ENCODE results near the gene DCDC2.
"Not testable (repeated sequence)": the region's sequence is repeated elsewhere in the genome, so short reads cannot be mapped to it uniquely, and the experiment has no call there.

Gene DCDC2

GRCh38 chr6:24378473-24379097, 20.7 kb upstream of the DCDC2 start:
- DNase-seq, result no peak

GRCh38 chr6:24376871-24377270, 19.0 kb upstream of the DCDC2 start:
- DNase-seq, result no peak

DNA sequence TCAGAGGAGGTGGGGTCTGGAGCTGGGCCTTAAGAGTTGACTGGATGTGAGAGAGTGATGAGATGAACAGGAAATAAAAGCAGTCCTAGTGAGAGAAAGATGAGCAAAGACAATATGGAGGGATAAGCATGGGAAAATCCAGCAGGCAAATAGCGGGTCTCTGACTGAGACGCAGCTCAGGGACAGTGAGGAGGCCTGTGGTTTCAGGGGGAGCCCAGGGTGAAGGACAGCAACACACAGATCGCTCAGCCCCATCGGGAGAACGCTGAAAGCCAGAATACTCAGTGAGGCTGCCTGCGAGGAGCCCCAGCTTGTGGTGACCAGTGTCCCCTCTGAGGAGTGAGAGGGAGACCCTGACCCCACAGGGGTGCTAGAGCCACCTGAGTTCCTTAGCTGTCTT, 16.8 kb upstream of the DCDC2 start:
- no peak for DNase-seq

GRCh38 chr6:24365103-24365633, 7.3 kb upstream of the DCDC2 start:
- DNase-seq, result not testable (repeated sequence)

- not testable (repeated sequence) for DNase-seq
Measured at GRCh38 chr6:24362363-24362762, 4.5 kb upstream of the DCDC2 start.

- peak; percentile 91 for DNase-seq
Measured at GRCh38 chr6:24359640-24360454, 2.0 kb upstream of the DCDC2 start.

DNA sequence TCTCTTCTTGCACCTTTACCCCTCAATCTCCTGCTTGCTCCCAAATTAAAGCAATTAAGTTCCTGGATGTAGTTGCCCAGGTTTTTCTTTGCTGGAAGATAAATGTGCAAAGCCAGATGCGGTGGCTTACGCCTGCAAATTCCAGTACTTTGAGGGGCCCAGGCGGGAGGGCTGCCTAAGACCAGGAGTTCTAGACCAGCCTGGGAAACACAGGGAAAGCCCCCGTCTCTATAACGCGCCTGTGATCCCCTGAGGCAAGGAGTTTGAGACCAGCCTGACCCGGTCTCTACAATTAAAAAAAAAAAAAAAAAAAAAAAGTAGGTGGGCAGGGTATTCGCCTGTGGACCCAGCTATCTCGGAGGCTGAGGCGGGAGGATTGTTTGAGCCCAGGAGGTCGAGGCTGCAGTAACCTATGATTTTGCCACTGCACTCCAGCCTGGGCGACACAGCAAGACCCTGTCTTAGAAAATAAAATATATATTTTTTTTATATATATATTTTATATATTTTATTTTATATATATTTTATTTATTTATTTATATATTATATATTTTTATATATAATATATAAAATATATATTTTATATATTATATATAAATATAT, 461 bp upstream of the DCDC2 start:
- no peak for DNase-seq

DNA sequence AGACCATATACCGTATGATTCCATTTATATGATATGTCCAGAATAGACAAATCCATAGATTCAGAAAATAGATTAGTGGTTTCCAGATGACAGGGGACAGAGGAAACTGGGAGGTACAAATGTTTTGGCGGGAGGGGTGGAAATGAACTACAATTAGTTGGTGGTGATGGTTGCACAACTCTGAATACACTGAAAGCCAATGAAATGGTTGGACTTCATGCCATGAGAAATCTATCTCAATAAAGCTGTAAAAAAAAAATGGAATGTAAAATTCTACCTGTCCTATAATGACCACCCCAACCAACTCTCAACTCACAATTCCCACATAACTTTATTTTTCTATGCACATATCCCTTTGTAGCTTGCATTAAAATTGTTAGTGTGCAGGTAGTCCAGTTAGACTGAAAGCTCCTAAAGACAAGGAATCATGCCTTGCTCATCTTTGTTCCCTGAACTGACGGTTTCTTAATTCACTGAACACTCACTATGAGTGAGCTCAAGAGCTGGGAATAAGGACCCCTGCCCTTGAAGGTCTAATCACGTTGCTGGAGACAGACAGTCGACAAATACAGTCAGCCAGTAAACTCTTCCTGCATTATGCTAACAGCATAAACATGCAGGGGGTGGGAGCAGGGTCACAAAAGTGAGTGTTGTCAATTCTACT, 1.4 kb downstream of the DCDC2 start:
- no peak for DNase-seq

DNA sequence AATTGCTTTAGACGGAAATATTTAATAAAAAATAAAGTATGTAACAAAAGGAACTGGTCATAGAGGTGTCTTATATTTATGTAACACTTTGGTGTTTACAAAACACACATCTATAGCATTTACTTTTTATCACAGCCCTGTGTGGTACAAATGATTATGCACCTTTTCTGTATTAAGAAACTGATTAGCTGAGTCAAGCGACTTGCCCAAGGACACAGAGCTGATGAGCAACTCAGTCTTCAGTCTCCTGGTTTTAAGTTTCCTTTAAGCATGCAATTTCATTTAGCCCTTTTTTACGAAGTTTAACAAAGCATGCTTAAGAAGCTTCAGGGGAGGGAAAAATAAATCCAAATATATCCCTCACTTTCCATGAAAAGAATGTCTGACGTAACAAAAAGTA, 2.5 kb downstream of the DCDC2 start:
- no peak for DNase-seq

DNA sequence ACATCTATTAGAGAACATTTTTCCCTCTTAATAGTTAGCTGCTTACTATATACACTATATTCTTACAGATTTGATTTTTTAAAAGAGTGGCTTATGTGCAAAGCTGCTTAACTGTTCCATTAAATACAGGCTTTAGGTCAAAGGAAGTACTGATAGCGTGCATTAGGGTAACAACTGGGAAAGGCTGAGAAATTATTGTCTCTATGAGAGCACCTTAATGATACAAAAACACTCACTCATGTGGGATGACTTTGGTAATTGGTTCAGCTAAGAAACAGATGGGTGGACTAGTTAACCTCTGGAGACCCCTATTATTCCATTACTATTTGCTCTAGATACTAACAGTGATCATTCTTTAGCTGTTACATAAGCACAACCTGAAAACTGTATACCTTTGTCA, 4.0 kb downstream of the DCDC2 start:
- DNase-seq, result no peak

- DNase-seq, result no peak
Measured at GRCh38 chr6:24352434-24352833, 5.4 kb downstream of the DCDC2 start.

DNA sequence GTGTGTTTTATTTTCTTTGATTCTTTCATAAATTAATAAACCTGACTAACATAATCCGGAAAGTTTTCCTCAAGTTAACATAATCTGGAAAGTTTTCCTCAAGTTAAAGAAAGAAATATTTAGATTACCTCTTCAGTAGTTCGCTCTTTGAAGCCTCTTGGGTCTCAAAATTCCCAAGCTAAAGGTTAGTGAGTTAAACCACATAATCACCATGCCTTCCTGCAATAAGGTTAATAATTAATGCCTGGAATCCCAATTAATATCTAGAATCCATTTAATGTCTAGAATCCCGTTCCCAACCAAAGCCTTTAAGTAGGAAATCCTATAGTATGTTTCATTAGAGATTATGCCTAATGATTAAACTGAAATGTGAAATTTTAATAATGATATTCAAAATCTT, 12.9 kb downstream of the DCDC2 start:
- DNase-seq, result no peak

- no peak for DNase-seq
Measured at GRCh38 chr6:24340998-24341938, 16.6 kb downstream of the DCDC2 start.

DNA sequence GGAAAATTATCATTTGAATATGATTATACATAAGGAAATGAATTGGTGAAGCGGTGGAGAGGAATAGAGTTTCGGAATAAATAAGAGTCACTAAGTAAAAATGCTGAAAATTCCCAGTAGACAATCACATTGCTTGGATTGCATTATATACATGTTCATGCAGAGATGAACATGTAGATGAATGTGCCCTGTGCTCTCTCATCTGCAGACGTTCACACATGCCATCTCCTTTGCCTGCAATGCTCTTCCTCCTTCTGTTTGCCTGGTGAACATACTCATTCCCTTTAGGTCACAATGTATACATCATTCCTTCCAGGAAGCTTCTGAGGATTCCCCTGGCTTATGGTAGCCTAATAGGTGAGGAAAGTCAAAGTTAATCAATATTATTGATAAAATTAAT, 17.9 kb downstream of the DCDC2 start:
- no peak for DNase-seq

- DNase-seq, result no peak
Measured at GRCh38 chr6:24334285-24334684, 23.6 kb downstream of the DCDC2 start.

- no peak for DNase-seq
Measured at GRCh38 chr6:24332317-24332716, 25.5 kb downstream of the DCDC2 start.

- no peak for DNase-seq
Measured at GRCh38 chr6:24330137-24330732, 27.6 kb downstream of the DCDC2 start.

- DNase-seq, result no peak
Measured at GRCh38 chr6:24329451-24329850, 28.4 kb downstream of the DCDC2 start.

- no peak for DNase-seq
Measured at GRCh38 chr6:24329022-24329421, 28.8 kb downstream of the DCDC2 start.

DNA sequence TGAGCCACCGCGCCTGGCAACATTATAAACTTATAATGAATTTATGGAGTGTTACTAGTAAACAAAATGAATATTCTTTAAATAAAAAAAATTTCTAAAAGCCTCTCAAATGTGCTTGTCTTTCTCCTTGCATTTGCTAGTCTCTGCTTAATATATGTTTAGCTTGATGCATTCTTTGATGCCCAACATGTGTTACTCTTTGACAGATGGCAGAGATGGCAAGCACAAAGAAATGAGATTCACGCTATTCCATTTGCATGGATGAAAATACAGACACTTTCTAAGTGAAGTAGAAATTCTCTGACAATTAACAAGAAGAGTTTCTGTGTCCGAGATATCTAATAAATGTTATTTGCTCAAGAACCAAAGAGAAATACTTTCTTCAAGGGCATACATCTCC, 30.1 kb downstream of the DCDC2 start:
- DNase-seq, result no peak

GRCh38 chr6:24325978-24326377, 31.9 kb downstream of the DCDC2 start:
- DNase-seq, result no peak

DNA sequence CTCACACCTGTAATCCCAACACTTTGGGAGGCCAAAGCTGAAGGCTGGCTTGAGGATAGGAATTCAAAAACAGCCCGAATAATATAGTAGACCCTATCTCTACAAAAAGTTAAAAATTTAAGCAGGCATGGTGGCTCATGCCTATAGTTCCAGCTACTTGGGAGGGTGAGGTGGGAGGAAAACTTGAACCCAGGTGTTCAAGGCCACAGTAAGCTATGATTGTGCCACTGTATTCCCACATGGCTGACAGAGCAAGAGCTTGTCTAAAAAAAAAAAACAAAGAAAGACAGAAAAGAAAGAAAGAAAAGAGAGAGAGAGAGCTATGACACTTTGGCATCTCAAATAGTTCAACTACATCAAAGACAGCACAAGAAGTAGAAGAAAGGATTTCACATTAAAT, 33.2 kb downstream of the DCDC2 start:
- no peak for DNase-seq

Data from activated CD8-positive, alpha-beta memory T cell treated with anti-CD3 and anti-CD28 coated beads for 24 hours (primary cell).